ENCODE measurements around the gene TK1. TPM values are rescaled to one million over a fixed set of nuclear protein-coding genes. Genes with fewer than 3 reads are reported as not detected.

Gene TK1
- total RNA-seq, 1 experiment from 2014 or later, result 153 TPM

GRCh38 chr17:78135858-78136500 is 50.9 kb downstream of the TK1 start:
- DNase-seq (ENCODE audit: low read depth), result no peak

GRCh38 chr17:78134899-78135385 is 51.9 kb downstream of the TK1 start:
- DNase-seq (ENCODE audit: low read depth), result no peak

DNA sequence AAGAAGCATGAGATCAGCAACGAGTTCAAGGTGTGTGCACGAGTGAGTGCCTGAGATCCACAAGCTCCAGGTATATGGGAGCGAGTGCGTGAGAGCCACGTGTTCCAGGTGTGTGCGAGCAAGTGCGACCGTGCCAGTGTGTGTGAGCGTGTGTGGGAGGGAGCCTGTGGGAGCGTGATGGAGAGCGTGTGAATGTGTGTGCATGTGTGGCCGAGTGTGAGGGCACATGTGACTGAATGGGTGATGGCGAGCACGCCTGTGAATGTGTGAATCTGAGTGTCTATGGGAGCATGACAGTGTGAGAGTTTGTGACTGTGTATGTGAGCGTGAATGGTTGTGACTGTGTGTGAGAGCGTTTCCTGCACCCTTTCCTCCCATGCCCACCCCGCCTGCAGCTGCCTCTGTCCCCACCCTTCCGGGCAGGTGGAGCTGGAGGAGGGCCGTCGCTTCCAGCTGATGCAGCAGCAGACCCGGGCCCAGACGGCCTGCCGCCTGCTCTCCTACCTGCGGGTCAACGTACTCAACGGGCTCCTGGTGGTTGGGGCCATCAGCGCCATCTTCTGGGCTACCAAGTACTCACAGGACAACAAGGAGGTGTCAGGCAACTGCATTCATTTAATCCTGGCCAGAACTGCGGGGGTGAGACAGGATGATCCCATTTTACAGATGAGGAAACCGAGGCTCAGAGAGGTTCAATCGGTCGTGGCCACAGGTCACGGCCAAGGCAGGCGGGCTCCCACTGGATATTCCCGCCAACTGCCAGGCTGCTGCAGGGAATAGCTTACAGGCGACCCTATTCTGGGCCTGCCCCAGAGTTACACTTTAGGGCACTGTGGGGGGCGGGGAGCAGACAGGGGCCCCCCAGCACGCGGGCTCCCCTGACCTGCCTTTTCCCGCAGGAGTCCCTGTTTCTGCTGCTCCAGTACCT is 52.6 kb downstream of the TK1 start:
- DNase-seq (ENCODE audit: low read depth), result no peak

DNA sequence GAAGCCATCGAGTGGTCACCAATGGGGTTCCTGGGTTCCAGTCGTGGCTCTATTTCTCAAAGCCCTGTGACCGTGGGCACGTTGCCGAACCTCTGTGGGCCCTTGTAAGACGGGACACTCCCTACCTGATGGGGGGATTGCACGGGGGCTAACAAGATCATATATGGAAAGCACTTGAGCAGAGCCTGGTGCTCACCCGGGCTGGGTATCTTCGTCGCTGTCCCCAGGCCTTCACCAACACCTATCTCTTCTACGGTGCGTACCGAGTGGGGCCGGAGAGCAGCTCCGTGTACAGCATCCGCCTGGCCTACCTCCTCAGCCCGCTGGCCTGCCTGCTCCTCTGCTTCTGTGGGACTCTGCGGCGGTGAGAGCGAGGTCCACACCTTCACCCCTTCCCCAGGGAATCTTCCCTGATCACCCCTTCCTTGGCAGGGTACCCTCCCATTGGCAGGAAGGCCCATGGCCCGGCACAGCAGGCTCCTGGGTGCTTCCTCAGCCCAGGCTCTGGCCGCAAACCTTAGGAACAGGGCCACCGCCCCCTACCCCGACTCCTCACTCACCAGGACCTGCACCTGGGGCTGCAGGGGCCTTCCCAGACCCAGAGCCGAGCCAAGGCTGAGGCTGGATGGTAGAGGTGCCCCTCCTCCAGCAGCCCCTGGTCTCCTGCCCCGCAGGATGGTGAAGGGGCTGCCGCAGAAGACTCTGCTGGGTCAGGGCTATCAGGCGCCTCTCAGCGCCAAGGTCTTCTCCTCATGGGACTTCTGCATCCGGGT is 53.5 kb downstream of the TK1 start:
- no peak for DNase-seq (ENCODE audit: low read depth)

DNA sequence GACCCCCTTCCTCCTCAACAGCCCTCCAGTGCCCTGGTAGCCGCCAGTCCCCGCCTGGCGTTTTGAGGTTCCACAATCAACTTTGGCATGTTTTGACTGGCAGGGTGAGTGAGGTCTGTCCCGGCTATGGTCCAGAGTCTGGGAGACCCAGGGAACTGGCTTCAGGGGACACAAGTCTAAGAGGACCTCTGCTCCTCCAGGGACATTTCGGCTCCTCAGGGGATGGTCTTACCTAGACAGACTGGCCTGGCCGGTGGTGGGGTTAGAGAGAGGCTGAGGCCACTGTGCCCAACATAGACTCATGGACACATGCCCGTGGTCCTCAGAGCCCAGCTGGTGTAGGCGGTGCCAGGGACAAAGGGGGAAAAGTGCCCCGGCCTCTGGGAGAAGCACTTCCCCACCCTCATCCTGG is 54.1 kb downstream of the TK1 start:
- no peak for DNase-seq (ENCODE audit: low read depth)

- DNase-seq (ENCODE audit: low read depth), result no peak
Observed at GRCh38 chr17:78132084-78132676, 54.7 kb downstream of the TK1 start.

DNA sequence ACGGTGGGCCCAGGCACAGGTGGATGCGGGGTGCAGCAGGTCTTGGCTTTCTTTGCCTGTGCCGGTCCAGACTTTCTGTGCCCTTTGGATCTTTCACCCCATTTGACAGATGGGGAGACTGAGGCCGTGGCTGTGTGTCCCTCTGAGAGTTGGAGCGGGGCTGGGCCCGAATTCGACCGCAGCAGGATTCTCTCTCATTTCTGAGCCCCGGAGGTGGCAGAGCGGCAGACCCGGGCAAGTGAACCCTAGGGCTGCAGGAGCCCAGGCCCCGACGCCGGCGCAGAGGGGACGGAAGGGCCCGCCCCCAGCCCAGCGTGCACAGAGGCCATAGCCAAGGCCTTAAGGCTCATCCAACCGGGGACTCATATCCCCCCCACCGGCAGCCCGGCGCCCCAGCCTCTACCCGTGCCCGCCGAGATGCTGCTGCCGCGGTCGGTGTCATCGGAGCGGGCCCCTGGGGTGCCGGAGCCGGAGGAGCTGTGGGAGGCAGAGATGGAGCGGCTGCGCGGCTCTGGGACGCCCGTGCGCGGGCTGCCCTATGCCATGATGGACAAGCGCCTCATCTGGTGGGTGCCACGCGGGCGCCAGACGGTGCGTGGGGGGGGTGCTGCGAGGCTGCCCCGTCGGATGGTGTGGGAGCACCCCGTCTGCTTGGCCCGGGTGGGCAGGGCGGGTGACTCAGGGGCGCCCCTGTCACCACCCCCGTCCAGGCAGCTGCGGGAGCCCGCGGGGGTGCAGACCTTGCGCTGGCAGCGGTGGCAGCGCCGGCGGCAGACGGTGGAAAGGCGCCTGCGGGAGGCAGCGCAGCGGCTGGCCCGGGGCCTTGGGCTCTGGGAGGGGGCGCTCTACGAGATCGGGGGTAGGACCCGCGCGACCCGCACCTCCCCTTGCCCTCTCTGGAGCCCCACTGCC is 55.4 kb downstream of the TK1 start:
- no peak for DNase-seq (ENCODE audit: low read depth)

DNA sequence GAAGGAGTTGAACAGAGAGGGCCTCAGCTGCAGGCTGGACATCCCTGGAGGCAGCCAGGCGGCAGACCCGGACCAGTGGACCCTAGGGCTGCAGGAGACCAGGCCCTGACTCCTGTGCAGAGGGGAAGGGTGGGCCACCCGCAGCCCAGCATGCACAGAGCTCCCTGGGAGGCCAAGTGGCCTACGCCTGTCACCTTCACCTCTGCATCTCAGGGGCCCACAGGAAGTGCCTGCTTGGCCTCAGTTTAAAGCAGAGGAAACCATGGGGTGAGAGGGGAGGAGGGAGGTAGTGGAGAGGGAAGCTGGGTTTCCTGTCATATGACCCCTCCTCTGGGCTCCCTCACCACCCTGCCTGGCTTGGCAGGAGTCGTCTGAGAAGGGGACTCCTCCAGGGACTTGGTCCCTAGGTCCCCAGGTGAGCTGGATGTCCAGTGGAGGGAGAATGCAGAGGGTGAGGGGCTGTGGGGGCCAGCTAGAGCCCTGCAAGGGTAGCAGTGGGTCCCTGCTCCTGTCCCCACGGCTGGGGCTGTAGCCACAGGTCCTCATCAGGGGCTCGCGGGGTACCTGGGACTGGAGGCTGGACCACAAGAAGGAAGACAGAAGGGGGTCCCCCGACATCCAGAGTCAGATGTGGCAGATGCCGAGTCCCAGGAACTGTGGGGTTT is 56.3 kb downstream of the TK1 start, which contains the start of gene TMC8:
Gene TMC8 (plus strand): TSS at position 335 of the 665 bp plus-strand sequence. CDS start 818 bp downstream, outside the sequence.
- peak; percentile 40 for DNase-seq (ENCODE audit: low read depth)

DNA sequence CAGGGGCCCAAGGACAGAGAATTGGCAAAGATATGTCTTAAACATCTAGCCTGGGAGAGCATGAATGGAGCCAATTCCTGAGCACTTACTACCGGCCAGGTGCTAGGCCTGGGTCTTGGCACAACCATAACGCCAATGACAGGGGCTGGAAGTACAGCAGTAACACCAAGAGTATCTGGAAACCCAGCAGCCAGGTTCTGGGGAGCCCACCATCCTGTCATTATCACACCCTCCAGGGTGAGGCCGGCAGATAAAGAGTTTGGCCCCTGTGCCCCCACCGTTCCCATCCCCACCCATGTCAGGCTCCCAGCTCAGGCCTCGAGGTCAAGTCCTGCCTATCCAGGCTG is 56.8 kb downstream of the TK1 start:
- DNase-seq (ENCODE audit: low read depth), result no peak

GRCh38 chr17:78129351-78130089 is 57.3 kb downstream of the TK1 start:
- no peak for DNase-seq (ENCODE audit: low read depth)

GRCh38 chr17:78128551-78129350 is 58.1 kb downstream of the TK1 start, which contains the start of gene TMC6:
TMC6 (minus strand) TSS chr17:78128755; CDS start chr17:78126832, 1,923 bp downstream.
- no peak for DNase-seq (ENCODE audit: low read depth)

GRCh38 chr17:78127888-78128550 is 58.8 kb downstream of the TK1 start:
- no peak for DNase-seq (ENCODE audit: low read depth)

DNA sequence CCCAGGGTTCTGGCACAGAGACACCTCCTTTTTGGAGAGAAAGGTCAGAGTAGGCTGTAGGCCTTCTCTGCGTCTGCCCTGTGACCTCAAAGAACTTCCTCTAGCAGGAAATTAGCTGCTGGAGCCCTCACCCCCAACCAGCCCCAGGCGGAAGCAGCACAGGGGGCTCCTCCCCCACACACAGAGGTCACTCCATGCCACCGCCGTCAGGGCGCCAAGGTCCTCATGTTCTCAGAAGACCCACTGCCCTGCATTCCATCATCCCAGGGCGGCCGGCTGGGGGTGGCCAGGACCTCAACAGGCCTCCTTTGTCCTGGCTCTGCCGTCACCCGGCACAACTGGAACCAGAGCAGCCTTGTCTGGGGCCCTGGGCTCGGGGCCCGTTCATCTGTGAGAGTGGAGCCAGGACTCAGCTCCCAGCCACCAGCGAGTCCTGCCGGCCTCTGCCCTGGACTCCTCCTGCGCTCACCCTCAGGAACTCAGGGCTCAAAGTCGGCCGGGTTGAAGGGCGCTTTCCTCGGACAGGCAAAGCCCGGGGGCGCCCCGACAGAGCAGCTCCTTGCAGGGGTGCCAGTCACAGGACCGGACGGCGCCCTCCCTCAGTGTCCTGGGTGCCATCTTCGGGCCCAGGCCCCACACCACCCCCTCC is 59.5 kb downstream of the TK1 start:
- DNase-seq (ENCODE audit: low read depth), result no peak

GRCh38 chr17:78126895-78127238 is 60.0 kb downstream of the TK1 start:
- DNase-seq (ENCODE audit: low read depth), result no peak

DNA sequence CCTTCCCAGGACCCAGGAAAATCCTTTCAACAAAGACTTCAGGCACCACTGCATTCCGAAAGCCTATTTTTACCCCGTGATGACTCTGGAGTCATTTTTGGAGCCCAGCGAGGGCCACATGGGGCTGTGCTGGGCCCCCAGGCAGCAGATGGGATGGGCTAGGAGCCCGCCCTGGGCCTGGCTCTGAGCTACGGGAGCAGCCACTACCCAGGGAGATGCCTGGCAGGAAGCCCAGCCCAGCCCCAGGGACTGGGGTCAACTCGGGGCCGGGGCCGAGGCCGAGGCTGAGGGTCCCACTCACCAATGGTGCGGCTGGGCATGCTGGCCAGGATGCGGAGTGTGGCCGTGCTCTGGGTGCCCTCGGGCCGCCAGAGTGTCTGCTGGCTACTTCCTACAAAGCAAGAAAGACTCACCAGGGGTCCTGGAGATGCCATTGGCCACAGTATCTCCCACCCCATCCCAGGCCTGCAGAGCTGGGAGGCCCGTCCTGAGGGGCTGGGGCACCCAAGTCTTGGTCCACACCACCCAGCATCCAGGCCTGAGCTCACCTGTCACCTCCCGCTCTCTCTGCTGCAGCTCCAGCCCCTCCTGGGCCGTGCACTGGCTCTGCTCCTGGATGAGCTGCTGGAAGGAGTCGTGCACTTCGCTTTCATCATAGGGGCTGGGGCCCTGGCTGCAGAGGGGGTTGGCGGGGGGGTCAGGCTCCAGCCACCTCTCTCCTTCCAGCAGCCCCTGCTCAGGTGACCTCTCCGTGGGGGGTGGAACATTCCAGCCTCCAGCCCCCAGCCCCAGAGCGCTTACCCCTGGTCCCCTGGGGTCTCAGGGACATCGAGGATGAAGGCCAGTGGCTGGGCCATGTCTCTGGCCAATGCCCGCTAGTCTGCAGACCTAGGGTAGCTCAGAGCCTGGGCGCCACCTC is 60.6 kb downstream of the TK1 start:
- DNase-seq (ENCODE audit: low read depth), result no peak
